Astrocyte (in vitro differentiated cells and primary cell): ENCODE measurements around the gene DSCAM. TPM values are rescaled to one million over a fixed set of nuclear protein-coding genes. Genes with fewer than 3 reads are reported as not detected.

ENCODE experiments used
- DNase-seq: peaks from one replicate; pipeline ENCODE4 v3.0.0-alpha.2; 2010; ENCODE audit warnings: low read depth
- FAIRE-seq: peaks from 2 replicates; lab custom pipeline; 2011; peaks lifted over from hg19 to GRCh38; lab: Jason Lieb, UNC
- H2AFZ ChIP-seq: 2 replicates; pipeline ENCODE4 v1.6.0; 2012; ENCODE audit warnings: low read depth, low read length, inconsistent platforms
- H3K27ac ChIP-seq: 2 replicates; pipeline ENCODE4 v1.5.1; 2011; ENCODE audit warnings: low read depth, low read length, inconsistent platforms
- H3K27me3 ChIP-seq: 2 replicates; pipeline ENCODE4 v1.6.0; 2011; ENCODE audit warnings: low read length, inconsistent platforms; ENCODE audit not compliant: insufficient read depth
- H3K36me3 ChIP-seq: 2 replicates; pipeline ENCODE4 v1.5.1; 2011; ENCODE audit warnings: low read length, inconsistent platforms; ENCODE audit not compliant: insufficient read depth
- H3K4me1 ChIP-seq: 2 replicates; pipeline ENCODE4 v1.5.1; 2011; ENCODE audit warnings: low read length, inconsistent platforms; ENCODE audit not compliant: insufficient read depth
- H3K4me2 ChIP-seq: 2 replicates; pipeline ENCODE4 v1.6.0; 2012; ENCODE audit warnings: low read length, inconsistent platforms
- H3K4me3 ChIP-seq: 2 replicates; pipeline ENCODE4 v1.5.1; 2011; ENCODE audit warnings: low read depth, mild to moderate bottlenecking, low read length, inconsistent platforms; ENCODE audit not compliant: insufficient read depth
- H3K79me2 ChIP-seq: 2 replicates; pipeline ENCODE4 v1.6.0; 2012; ENCODE audit warnings: mild to moderate bottlenecking, low read length, inconsistent platforms; ENCODE audit not compliant: insufficient read depth
- H3K9ac ChIP-seq: 2 replicates; pipeline ENCODE4 v1.6.0; 2012; ENCODE audit warnings: mild to moderate bottlenecking, low read length, inconsistent platforms
- H3K9me3 ChIP-seq: 2 replicates; pipeline ENCODE4 v1.5.1; 2012; ENCODE audit warnings: low read depth, mild to moderate bottlenecking, low read length, inconsistent platforms; ENCODE audit not compliant: insufficient read depth
- H4K20me1 ChIP-seq: 2 replicates; pipeline ENCODE4 v1.6.0; 2012; ENCODE audit warnings: low read length, inconsistent platforms; ENCODE audit not compliant: insufficient read depth
- H3K27ac Mint-ChIP-seq: one replicate; pipeline ENCODE4 v1.8.0; 2021; ENCODE audit warnings: mild to moderate bottlenecking, mixed read lengths; ENCODE audit not compliant: unreplicated experiment
- H3K27me3 Mint-ChIP-seq: one replicate; pipeline ENCODE4 v1.8.0; 2021; ENCODE audit warnings: low read depth, mixed read lengths; ENCODE audit not compliant: unreplicated experiment
- H3K36me3 Mint-ChIP-seq: one replicate; pipeline ENCODE4 v1.8.0; 2021; ENCODE audit warnings: low read depth, mixed read lengths; ENCODE audit not compliant: unreplicated experiment
- H3K4me1 Mint-ChIP-seq: one replicate; pipeline ENCODE4 v1.8.0; 2021; ENCODE audit warnings: low read depth, mixed read lengths; ENCODE audit not compliant: unreplicated experiment
- H3K4me3 Mint-ChIP-seq: one replicate; pipeline ENCODE4 v1.8.0; 2021; ENCODE audit warnings: mild to moderate bottlenecking, moderate library complexity, mixed read lengths; ENCODE audit not compliant: unreplicated experiment
- H3K9me3 Mint-ChIP-seq: one replicate; pipeline ENCODE4 v1.8.0; 2021; ENCODE audit warnings: mild to moderate bottlenecking, mixed read lengths; ENCODE audit not compliant: unreplicated experiment
- EZH2 ChIP-seq: IDR thresholded peaks from 2 replicates; pipeline ENCODE4 v1.6.1; 2012; ENCODE audit warnings: mild to moderate bottlenecking, low read length, inconsistent platforms; ENCODE audit not compliant: insufficient read depth
- total RNA-seq: library from RNA; stranded (reverse); gene quantifications from 2 replicates; pipeline ENCODE4 v1.2.1, GENCODE V29; 2021
- TF ChIP-seq, protein P1 (sequence below): IDR thresholded peaks from 2 replicates; pipeline ENCODE4 v1.5.1; 2011; ENCODE audit warnings: low read depth, mild to moderate bottlenecking, inconsistent platforms, low read length, moderate library complexity; ENCODE audit not compliant: insufficient read depth

DSCAM gene
- total RNA-seq, 1 donor from 2014 or later, result 0.18 TPM

DNA sequence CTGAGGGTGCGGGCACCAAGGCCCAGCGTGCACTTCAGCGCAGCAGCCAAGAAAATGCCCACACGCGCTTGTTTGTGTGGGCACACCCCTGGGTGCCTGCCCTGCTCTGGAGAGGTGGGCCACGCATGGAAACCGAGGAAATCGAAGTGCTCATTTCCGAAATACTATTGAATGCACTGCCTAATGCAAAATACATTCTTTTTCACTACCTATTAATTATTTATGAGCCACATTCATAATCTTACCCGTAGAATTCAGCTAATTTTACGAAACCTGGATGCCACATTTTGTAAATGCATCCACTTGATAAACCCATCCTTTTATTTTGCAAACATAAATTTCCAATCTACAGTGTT, 4.8 kb downstream of the DSCAM start:
- H3K79me2 ChIP-seq, result no peaks in the 10 kb centered on the region
- H3K4me3 Mint-ChIP-seq, result peak overlapping the region; percentile 78
- H3K4me1 Mint-ChIP-seq, result peaks cover 5% of the 10 kb centered on the region
- peaks cover under 1% of the 10 kb centered on the region for H3K9me3 Mint-ChIP-seq
- H3K4me1 ChIP-seq, result peaks cover 11% of the 10 kb centered on the region
- peak overlapping the region; percentile 94 for H3K4me2 ChIP-seq
- no peaks in the 10 kb centered on the region for H4K20me1 ChIP-seq
- H3K9me3 ChIP-seq, result no peaks in the 10 kb centered on the region
- DNase-seq (no peak), FAIRE-seq (no peak)
- TF ChIP-seq, protein P1, sequence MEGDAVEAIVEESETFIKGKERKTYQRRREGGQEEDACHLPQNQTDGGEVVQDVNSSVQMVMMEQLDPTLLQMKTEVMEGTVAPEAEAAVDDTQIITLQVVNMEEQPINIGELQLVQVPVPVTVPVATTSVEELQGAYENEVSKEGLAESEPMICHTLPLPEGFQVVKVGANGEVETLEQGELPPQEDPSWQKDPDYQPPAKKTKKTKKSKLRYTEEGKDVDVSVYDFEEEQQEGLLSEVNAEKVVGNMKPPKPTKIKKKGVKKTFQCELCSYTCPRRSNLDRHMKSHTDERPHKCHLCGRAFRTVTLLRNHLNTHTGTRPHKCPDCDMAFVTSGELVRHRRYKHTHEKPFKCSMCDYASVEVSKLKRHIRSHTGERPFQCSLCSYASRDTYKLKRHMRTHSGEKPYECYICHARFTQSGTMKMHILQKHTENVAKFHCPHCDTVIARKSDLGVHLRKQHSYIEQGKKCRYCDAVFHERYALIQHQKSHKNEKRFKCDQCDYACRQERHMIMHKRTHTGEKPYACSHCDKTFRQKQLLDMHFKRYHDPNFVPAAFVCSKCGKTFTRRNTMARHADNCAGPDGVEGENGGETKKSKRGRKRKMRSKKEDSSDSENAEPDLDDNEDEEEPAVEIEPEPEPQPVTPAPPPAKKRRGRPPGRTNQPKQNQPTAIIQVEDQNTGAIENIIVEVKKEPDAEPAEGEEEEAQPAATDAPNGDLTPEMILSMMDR, result no peak
- no peak for TF ChIP-seq EZH2
- H3K27ac ChIP-seq, result no peak overlapping the region
- H3K4me3 ChIP-seq, result peak overlapping the region; percentile 60
- H3K36me3 Mint-ChIP-seq, result no peaks in the 10 kb centered on the region
- no peak overlapping the region for H2AFZ ChIP-seq
- H3K27me3 ChIP-seq, result no peaks in the 10 kb centered on the region
- no peaks in the 10 kb centered on the region for H3K36me3 ChIP-seq
- H3K27me3 Mint-ChIP-seq, result peaks cover 6% of the 10 kb centered on the region
- no peak overlapping the region for H3K9ac ChIP-seq
- H3K27ac Mint-ChIP-seq, result no peak overlapping the region

GRCh38 chr21:40841524-40842196, 5.3 kb downstream of the DSCAM start:
- TF ChIP-seq, protein P1, result peak; percentile 20
- TF ChIP-seq EZH2, result no peak
- Histone ChIP-seq H3K9ac (peak overlapping the region; percentile 33), H3K9me3 (no peaks in the 10 kb centered on the region), H3K27me3 (no peaks in the 10 kb centered on the region), H3K79me2 (no peaks in the 10 kb centered on the region), H3K27ac (no peak overlapping the region), H3K4me3 (peak overlapping the region; percentile 60), H3K4me1 (peaks cover 9% of the 10 kb centered on the region), H3K4me2 (peak overlapping the region; percentile 94), H4K20me1 (no peaks in the 10 kb centered on the region), H2AFZ (peak overlapping the region; percentile 90), H3K36me3 (no peaks in the 10 kb centered on the region)
- Mint-ChIP-seq H3K27ac (no peak overlapping the region), H3K4me1 (peaks cover 5% of the 10 kb centered on the region), H3K36me3 (no peaks in the 10 kb centered on the region), H3K9me3 (peaks cover 3% of the 10 kb centered on the region), H3K27me3 (peaks cover 6% of the 10 kb centered on the region), H3K4me3 (peak overlapping the region; percentile 78)
- FAIRE-seq (no peak), DNase-seq (peak; percentile 20)

DNA sequence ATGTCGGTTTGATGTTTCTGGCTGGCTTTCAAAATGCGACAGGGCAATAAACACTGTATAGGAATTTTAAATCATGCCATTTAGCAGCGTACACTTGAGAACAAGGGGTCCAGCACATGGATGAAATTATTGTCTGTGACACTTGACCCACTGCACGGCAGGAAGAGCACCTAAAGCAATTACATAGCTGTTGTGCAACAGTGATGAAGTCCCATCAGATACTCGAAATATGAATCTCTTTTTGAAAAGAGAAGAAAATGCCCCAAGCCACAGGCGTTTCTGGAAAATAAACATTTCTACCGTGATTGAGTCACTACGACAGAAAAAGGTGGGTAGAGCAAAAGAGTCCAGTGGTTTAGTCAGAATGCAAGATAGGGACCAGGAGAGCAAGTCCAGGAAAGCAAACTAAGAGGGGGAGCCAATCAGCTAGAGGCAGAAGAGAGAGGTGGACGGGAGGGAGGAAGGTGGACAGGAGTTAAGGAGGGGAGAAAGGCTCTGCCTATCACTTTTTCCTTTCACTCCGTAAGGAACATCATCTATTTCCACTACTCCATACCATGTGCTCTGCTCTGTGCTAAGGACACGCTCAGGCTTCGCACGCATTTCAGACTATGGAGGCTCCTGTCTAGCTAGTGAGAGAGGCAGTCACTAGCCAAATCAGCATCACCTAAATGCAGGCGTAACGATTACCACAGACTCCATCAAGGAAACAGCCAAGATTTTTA, 6.4 kb downstream of the DSCAM start:
- TF ChIP-seq, protein P1, result no peak
- no peak for TF ChIP-seq EZH2
- no peaks in the 10 kb centered on the region for H3K36me3 Mint-ChIP-seq
- peak overlapping the region; percentile 94 for H3K4me2 ChIP-seq
- H3K36me3 ChIP-seq, result no peaks in the 10 kb centered on the region
- H3K27me3 ChIP-seq, result no peaks in the 10 kb centered on the region
- peaks cover 6% of the 10 kb centered on the region for H3K27me3 Mint-ChIP-seq
- FAIRE-seq, result no peak
- no peak overlapping the region for H3K27ac ChIP-seq
- H3K27ac Mint-ChIP-seq, result no peak overlapping the region
- H4K20me1 ChIP-seq, result no peaks in the 10 kb centered on the region
- no peaks in the 10 kb centered on the region for H3K79me2 ChIP-seq
- peaks cover 9% of the 10 kb centered on the region for H3K4me1 ChIP-seq
- H3K4me1 Mint-ChIP-seq, result peaks cover 5% of the 10 kb centered on the region
- H2AFZ ChIP-seq, result no peak overlapping the region
- peak; percentile 16 for DNase-seq
- no peak overlapping the region for H3K4me3 ChIP-seq
- no peak overlapping the region for H3K9ac ChIP-seq
- H3K9me3 ChIP-seq, result no peaks in the 10 kb centered on the region
- H3K4me3 Mint-ChIP-seq, result no peak overlapping the region
- peaks cover 3% of the 10 kb centered on the region for H3K9me3 Mint-ChIP-seq
